Glomerular visceral epithelial cell (primary cell): Measurements from ENCODE around the gene XXYLT1.

Experiments used
- DNase-seq: peaks from one replicate; pipeline ENCODE4 v3.0.0-alpha.2; 2016; ENCODE audit errors: extremely low spot score

Gene XXYLT1

DNA sequence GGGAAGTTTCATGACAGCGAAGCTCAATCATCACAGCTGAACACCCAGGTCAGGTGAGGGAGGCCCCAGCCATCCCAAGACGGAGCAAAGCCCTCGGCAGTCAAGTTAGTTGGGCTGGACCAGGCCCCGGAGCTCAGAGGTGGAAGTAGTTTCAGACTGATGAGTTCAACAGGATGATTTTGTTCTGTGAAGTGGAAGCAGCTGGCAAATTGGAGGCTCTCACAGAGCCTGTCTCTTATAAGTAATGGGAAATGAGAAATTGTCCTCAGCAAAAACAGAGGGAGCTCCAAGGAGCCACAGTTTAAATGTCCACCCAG lies 245.1 kb downstream of the XXYLT1 start:
- DNase-seq = no peak

- DNase-seq = no peak
Observed at GRCh38 chr3:195025056-195025883, 245.7 kb downstream of the XXYLT1 start.

- DNase-seq = no peak
Observed at GRCh38 chr3:195023989-195024388, 247.0 kb downstream of the XXYLT1 start.

DNA sequence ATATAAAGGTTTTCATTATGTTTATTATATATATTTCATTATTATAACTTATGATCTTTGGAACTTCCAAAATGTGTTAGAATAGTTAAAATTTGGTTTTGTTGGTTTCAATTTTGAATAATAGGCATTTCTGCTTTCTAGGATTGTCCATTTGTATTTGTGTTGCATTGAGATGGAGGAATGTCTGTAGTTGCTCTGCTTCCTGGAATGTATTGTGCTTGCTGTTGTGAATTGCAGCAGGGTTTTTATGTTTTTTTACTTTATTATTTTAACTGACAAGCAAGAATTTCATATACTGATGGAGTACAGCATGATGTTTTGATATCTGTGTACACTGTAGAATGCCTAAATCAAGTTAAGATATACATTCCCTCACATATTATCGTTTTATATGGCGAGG lies 247.4 kb downstream of the XXYLT1 start:
- no peak for DNase-seq

DNA sequence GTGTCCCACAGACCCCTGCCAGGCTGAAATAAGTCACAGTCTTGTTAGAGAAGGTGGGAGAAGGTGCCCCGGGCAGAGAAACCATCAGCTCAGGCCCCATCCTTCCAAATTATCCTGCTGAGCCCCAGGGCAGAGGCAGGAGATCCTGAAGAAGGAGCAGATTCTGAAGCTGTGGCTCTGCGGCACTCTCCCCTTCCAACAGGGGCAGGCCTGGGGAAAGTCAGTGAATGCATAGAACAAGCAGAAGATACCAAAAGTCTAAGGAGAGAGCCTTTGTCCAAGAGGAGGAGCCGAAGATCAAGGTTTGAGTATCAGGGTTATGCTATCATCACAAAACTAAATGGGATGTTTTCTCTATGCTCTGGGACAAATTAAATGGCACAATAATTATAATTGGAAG lies 249.3 kb downstream of the XXYLT1 start:
- DNase-seq = no peak

DNA sequence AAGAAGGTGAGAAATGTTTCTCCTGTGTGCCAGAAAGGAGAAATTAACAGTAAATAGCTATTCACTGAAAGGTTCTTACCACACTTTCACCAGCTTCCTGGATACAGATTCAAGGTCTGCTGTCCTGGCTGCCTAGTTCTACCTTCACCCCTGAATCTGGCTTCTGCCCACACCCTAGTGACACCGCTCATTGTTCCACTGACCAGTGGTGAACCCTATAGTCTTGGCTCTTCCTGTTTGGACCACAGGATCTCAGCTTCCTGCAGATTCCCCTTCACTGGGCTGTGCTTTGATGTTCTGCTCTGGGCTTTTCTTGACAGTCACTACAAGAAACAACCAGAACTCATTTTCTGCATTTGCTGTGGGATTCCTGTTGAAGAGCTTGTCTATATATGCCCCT lies 250.0 kb downstream of the XXYLT1 start:
- no peak for DNase-seq

GRCh38 chr3:195020185-195020584 lies 250.8 kb downstream of the XXYLT1 start:
- DNase-seq = no peak

DNA sequence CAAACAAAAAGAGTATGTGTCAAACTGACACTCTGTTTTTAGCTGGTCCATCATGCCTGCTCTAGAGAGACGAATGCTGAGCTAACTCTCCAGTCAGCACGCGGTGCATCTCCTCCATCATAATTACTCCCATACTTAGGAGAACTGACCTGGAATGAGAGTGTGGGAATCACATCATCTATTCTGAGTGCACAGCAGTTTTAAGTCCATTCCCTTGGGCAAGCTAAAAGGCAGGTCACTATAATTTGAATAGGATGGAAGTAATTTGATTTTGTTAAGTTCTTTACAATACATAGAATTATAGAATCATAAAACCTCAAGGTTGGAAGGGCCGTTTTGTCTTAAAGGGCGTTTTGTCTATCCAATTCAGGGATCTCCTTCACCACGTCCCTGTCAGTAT lies 251.6 kb downstream of the XXYLT1 start:
- no peak for DNase-seq
